IMR-90 (cell line): ENCODE data around the gene COX4I1. TPM values are rescaled to one million over a fixed set of nuclear protein-coding genes. Genes with fewer than 3 reads are reported as not detected.

Experiments used
- ATAC-seq: fragments of 200-7000 bp; cut with Tn5 transposase; 2 replicates; pipeline ENCODE4 v1.9.1; 2020; ENCODE audit warnings: low read depth, mild to moderate bottlenecking, moderate library complexity
- BruUV-seq: library from RNA; stranded (reverse); fragments of 400-500 nt; replicated peaks from 2 replicates; lab custom pipeline; 2021; lab: Mats Ljungman, UMichigan
- CTCF ChIA-PET: fragments of 300-600 bp; formaldehyde crosslinking; extraction: SDS; loops from one replicate; lab custom pipeline; 2021; ENCODE audit warnings: antibody characterized with exemption; lab: Yijun Ruan, JAX
- POLR2A ChIA-PET: fragments of 300-600 bp; sonication (Branson Sonifier 250); formaldehyde crosslinking; loops from one replicate; lab custom pipeline; 2022; ENCODE audit warnings: antibody characterized with exemption; ENCODE audit not compliant: unreplicated experiment; lab: Charles Lee
- DNase-seq: peaks from one replicate; pipeline ENCODE4 v3.0.0; 2013
- H2AFZ ChIP-seq: replicated peaks from 2 replicates; pipeline ENCODE3; 2013; ENCODE audit warnings: low read length, mild to moderate bottlenecking; ENCODE audit not compliant: poor library complexity
- H2AK5ac ChIP-seq: 2 replicates; pipeline ENCODE4 v1.6.1; 2013; ENCODE audit warnings: low read depth, low read length, inconsistent platforms
- H2AK9ac ChIP-seq: replicated peaks from 2 replicates; pipeline ENCODE3; 2013; ENCODE audit warnings: mild to moderate bottlenecking, low read depth, low read length, moderate library complexity; ENCODE audit not compliant: poor library complexity
- H2BK120ac ChIP-seq: 2 replicates; pipeline ENCODE4 v1.6.1; 2013; ENCODE audit warnings: low read depth, low read length, inconsistent platforms
- H2BK15ac ChIP-seq: 3 replicates; pipeline ENCODE4 v1.6.1; 2013; ENCODE audit warnings: low read depth, low read length, inconsistent platforms
- H2BK20ac ChIP-seq: 2 replicates; pipeline ENCODE4 v1.6.1; 2013; ENCODE audit warnings: low read depth, mild to moderate bottlenecking, inconsistent platforms, low read length, moderate library complexity
- H2BK5ac ChIP-seq: 2 replicates; pipeline ENCODE4 v1.6.1; 2013; ENCODE audit warnings: mild to moderate bottlenecking, low read depth, low read length, inconsistent platforms; ENCODE audit not compliant: poor library complexity, severe bottlenecking
- H3K14ac ChIP-seq: replicated peaks from 2 replicates; pipeline ENCODE4 v1.6.1; 2013; ENCODE audit warnings: low read depth, low read length, inconsistent platforms
- H3K18ac ChIP-seq: 2 replicates; pipeline ENCODE4 v1.6.1; 2013; ENCODE audit warnings: low read depth, low read length, control low read depth
- H3K23ac ChIP-seq: 2 replicates; pipeline ENCODE4 v1.6.1; 2013; ENCODE audit warnings: low read depth, low read length, inconsistent platforms
- H3K27ac ChIP-seq: 2 replicates; pipeline ENCODE4 v1.5.1; 2013; ENCODE audit warnings: mild to moderate bottlenecking, control low read depth, low read length; ENCODE audit not compliant: insufficient read depth
- H3K27me3 ChIP-seq: 2 replicates; pipeline ENCODE4 v1.6.1; 2013; ENCODE audit warnings: low read length; ENCODE audit not compliant: control insufficient read depth, insufficient read depth
- H3K36me3 ChIP-seq: 2 replicates; pipeline ENCODE4 v1.6.1; 2013; ENCODE audit warnings: low read length, mixed read lengths; ENCODE audit not compliant: control insufficient read depth, insufficient read depth
- H3K4ac ChIP-seq: 2 replicates; pipeline ENCODE4 v1.6.1; 2013; ENCODE audit warnings: low read depth, low read length, inconsistent platforms
- H3K4me1 ChIP-seq: 2 replicates; pipeline ENCODE4 v1.6.1; 2013; ENCODE audit warnings: low read length, mixed read lengths; ENCODE audit not compliant: control insufficient read depth, insufficient read depth
- H3K4me2 ChIP-seq: 2 replicates; pipeline ENCODE4 v1.6.1; 2013; ENCODE audit warnings: low read depth, mild to moderate bottlenecking, control low read depth, low read length, moderate library complexity
- H3K4me3 ChIP-seq: 2 replicates; pipeline ENCODE4 v1.5.1; 2013; ENCODE audit warnings: low read depth, mild to moderate bottlenecking, control low read depth, low read length, moderate library complexity; ENCODE audit not compliant: insufficient read depth
- H3K56ac ChIP-seq: 2 replicates; pipeline ENCODE4 v1.6.1; 2013; ENCODE audit warnings: low read length, inconsistent platforms; ENCODE audit not compliant: insufficient read depth; ENCODE audit errors: extremely low read depth
- H3K79me1 ChIP-seq, 2 experiments: 2 replicates each; pipeline ENCODE4 v1.6.1; 2013; ENCODE audit warnings: low read length in 2 of 2, inconsistent platforms in 1 of 2, low read depth in 1 of 2
- H3K9ac ChIP-seq: 2 replicates; pipeline ENCODE4 v1.6.1; 2013; ENCODE audit warnings: low read depth, low read length, control low read depth
- H3K9me1 ChIP-seq: 2 replicates; pipeline ENCODE4 v1.6.1; 2013; ENCODE audit warnings: low read length, inconsistent platforms; ENCODE audit not compliant: insufficient read depth
- H3K9me3 ChIP-seq: 2 replicates; pipeline ENCODE4 v1.6.1; 2013; ENCODE audit warnings: low read length; ENCODE audit not compliant: control insufficient read depth, insufficient read depth
- H4K20me1 ChIP-seq: 2 replicates; pipeline ENCODE4 v1.6.1; 2013; ENCODE audit warnings: low read length, inconsistent platforms; ENCODE audit not compliant: insufficient read depth
- H4K5ac ChIP-seq: 2 replicates; pipeline ENCODE4 v1.6.1; 2013; ENCODE audit warnings: mild to moderate bottlenecking, low read depth, low read length, control low read depth
- H4K8ac ChIP-seq, 2 experiments: 2 replicates each; pipeline ENCODE4 v1.6.1; 2013; ENCODE audit warnings: low read depth in 2 of 2, low read length in 2 of 2, control low read depth in 1 of 2, inconsistent platforms in 1 of 2
- H4K91ac ChIP-seq: 2 replicates; pipeline ENCODE4 v1.6.1; 2013; ENCODE audit warnings: low read depth, low read length, inconsistent platforms; ENCODE audit not compliant: insufficient read depth
- RCOR1 ChIP-seq: IDR thresholded peaks from 2 replicates; pipeline ENCODE4 v1.6.1; 2012; ENCODE audit warnings: mild to moderate bottlenecking, low read length, improper control_type of control experiment; ENCODE audit not compliant: insufficient replicate concordance
- RFX5 ChIP-seq: IDR thresholded peaks from 2 replicates; pipeline ENCODE4 v1.8.0; 2012; ENCODE audit warnings: low read depth, mild to moderate bottlenecking, low read length, moderate library complexity
- WGBS, 2 experiments: methylation state at CpG; one replicate each; pipeline versions ENCODE4 v1.1.5 to v1.1.7; 2013; ENCODE audit warnings: missing lambda C conversion rate in 2 of 2; ENCODE audit not compliant: insufficient read length in 1 of 2; ENCODE audit errors: extremely low coverage in 2 of 2; 5-methylcytosine and 5-hydroxymethylcytosine counted together
- dilution Hi-C: fragments of 300-500 bp; cut with HindIII; formaldehyde crosslinking; loops from one replicate; pipeline ENCODE4 v1.14.3; 2018; ENCODE audit warnings: low sequenced_read_pairs; ENCODE audit not compliant: unreplicated experiment
- in situ Hi-C: fragments of 300-500 bp; cut with MboI; formaldehyde crosslinking; loops from 3 replicates; pipeline ENCODE4 v1.14.3; 2019; ENCODE audit warnings: low sequenced_read_pairs, inconsistent platforms, mixed read lengths
- intact Hi-C: fragments of 100-400 bp; cut with micrococcal nuclease; formaldehyde crosslinking; loops from 2 replicates; pipeline ENCODE4 v1.10.0; 2022
- polyA plus RNA-seq, 3 experiments: library from polyadenylated mRNA; depleted of rRNA; stranded (reverse); fragments of >200 nt; gene quantifications; 2 replicates each; pipeline ENCODE4 v1.2.3, GENCODE V29; 2012; ENCODE audit warnings: low replicate concordance in 1 of 3
- total RNA-seq: library from RNA; depleted of rRNA; stranded (reverse); fragments of >200 nt; gene quantifications from 2 replicates; pipeline ENCODE4 v1.2.3, GENCODE V29; 2012

Gene COX4I1
- total and polyA plus RNA-seq, 2 of the 4 experiments (the other 2 are of a cell fraction), result 397 to 700 TPM

DNA sequence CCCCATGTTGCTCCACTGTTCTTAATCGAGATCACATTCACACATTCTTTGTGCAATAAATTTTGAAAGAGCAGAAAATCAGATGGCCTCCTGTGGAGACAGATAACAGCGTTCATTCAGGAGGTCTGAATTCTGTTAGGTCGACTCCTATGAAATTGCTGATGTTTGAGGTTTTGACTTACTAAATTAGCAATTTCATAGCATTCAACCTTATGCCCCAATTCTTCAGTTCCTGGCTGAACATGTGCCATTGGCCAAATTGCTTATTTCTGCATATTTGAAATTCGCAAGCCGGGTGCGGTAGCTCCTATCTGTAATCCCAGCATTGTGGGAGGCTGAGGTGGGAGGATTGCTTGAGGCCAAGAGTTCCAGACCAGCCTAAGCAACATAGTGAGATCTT lies 26.5 kb upstream of the COX4I1 start:
- Histone ChIP-seq H3K9me3 (no peaks in the 10 kb centered on the region), H3K18ac (no peak overlapping the region), H3K4me1 (peaks cover 3% of the 10 kb centered on the region), H4K5ac (no peak overlapping the region), H4K8ac (no peak overlapping the region), H3K27me3 (no peaks in the 10 kb centered on the region), H3K36me3 (peaks cover 11% of the 10 kb centered on the region), H2AFZ (no peak overlapping the region), H2BK5ac (no peak overlapping the region), H3K56ac (no peak overlapping the region), H3K14ac (no peak overlapping the region), H2BK15ac (no peak overlapping the region), H3K23ac (no peak overlapping the region), H4K91ac (no peak overlapping the region), H3K9me1 (peaks cover 6% of the 10 kb centered on the region), H3K27ac (no peak overlapping the region), H4K20me1 (peaks cover 1% of the 10 kb centered on the region; the same call in 1 of the 2 replicates), H3K79me1 (no peaks in the 10 kb centered on the region), H3K4ac (no peak overlapping the region), H2BK120ac (no peak overlapping the region), H3K4me2 (no peak overlapping the region), H2BK20ac (no peak overlapping the region), H3K9ac (no peak overlapping the region), H2AK9ac (no peak overlapping the region), H2AK5ac (no peak overlapping the region), H3K4me3 (no peak overlapping the region)
- intact Hi-C loops, result no loop called here
- dilution Hi-C loops, result no loop called here
- no TSS peak for BruUV-seq
- WGBS, 2 experiments, result 100% methylated on average over 1 of the region's 6 CpGs; no CpG with 5 or more reads in 1 of the 2 experiments
- CTCF ChIA-PET, result no interaction called here
- DNase-seq (no peak), ATAC-seq (no peak)
- TF ChIP-seq RCOR1 (no peak), RFX5 (no peak)
- in situ Hi-C loops, result no loop called here
- POLR2A ChIA-PET, result no interaction called here
